Urothelium cell line (cell line): ENCODE data around the gene CDC26.
A peak's percentile ranks its signal among the peaks of the same experiment; 100 is the strongest.

Experiments used
- DNase-seq: peaks from one replicate; pipeline ENCODE4 v3.0.0; 2011; ENCODE audit warnings: low spot score, mixed read lengths
- FAIRE-seq: peaks from 2 replicates; lab custom pipeline; 2011; peaks lifted over from hg19 to GRCh38; lab: Jason Lieb, UNC

CDC26 gene

DNA sequence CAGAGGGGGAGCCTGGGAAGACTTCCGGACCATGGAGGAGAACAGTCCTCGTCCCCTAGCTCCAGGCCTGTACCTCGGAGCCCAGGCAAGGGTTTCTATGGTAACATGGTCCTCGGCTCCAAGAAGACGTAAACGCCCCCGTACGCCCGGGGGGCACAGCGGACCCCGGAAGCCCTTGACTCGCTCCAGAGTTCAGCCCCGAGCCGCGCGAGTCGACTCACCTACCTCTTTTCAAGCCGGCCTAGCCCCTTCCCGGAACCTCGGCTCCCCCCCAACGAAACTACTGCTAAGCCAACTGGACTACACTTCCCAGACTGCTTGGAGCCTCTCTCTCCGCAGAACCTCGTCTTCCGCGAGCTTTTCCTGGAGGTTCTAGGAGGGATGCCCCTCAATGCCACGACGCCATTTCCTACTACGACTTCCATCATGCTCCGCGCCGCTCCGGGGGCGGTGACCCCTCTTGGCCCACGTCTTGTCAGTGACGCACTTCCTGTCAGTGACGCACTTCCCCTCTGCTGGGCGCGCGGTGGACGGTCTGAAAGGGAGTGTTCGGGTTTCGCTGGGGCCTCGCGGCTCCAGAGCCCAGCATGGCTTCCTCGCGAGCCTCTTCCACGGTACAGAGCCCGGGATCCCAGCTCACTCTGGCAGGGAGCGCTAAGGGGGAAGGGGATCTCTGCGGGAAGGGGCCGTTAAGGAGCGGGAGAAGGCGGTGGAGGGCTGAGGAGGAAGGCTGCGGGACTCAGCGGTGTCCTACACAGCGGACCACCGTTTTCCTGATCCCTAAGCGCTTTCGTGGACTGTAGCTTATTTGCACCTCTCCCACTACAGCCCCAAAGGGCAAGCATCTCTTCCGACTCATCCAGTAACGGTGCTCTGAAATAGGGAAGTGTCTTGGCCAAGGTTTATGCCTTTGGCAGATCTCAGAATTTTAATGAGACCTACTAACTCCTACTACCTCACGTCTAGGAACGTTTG lies at the start of gene CDC26, which contains the start of gene PRPF4:
CDC26 (minus strand) TSS at position 416 of the 975 bp plus-strand sequence. CDS start 3,065 bp downstream, outside the sequence.
PRPF4 (plus strand) TSS at position 502 of the 975 bp plus-strand sequence; CDS start at position 588, 86 bp downstream.
- peak; percentile 73 for FAIRE-seq
- peak; percentile 96 for DNase-seq

- FAIRE-seq = no peak
- DNase-seq = no peak
Observed at GRCh38 chr9:113322671-113323070, 47.3 kb upstream of the CDC26 start.

DNA sequence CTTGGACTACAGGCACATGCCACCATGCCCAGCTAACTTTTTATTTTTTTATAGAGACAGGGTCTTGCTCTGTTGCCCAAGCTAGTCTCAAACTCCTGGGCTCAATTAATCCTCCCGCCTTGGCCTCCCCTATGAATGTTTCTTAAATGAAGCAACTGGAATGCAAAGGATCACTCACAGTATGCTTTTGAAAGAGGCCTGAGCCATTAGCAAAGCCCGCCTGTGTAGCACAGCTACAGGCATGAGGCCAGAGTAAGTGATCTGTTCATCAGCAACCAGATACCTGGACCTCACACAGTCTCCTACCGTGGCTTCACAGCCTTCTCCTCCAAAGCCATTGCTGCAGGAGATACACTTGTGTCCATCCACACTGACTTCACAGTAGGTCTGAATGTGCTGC lies 44.7 kb upstream of the CDC26 start:
- DNase-seq (no peak), FAIRE-seq (no peak)

GRCh38 chr9:113319054-113319453 lies 43.7 kb upstream of the CDC26 start:
- FAIRE-seq (no peak), DNase-seq (no peak)

DNA sequence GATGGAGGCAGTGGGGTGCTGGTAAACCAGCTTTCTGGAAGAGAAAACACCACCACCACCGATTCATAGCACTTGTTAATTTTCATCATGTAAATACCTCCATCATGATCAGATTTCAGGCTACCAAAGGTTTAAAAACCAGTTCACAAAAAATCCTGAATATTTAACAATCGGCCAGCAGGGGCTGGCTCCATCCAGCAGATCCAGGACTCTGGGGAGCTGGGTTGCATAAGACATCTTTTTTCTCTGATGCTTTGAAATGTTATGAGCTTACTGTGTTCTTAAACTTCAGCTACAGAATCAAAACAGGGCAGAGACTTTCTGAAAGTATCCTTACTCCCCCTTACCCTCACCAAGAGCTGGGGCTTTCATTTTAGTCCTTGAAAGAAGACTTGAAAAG lies 42.4 kb upstream of the CDC26 start:
- FAIRE-seq (no peak), DNase-seq (no peak)

- DNase-seq (no peak), FAIRE-seq (no peak)
Observed at GRCh38 chr9:113316030-113316429, 40.7 kb upstream of the CDC26 start.

- FAIRE-seq = no peak
- DNase-seq = no peak
Observed at GRCh38 chr9:113315231-113315630, 39.9 kb upstream of the CDC26 start.

- FAIRE-seq (no peak), DNase-seq (no peak)
Observed at GRCh38 chr9:113313261-113313660, 37.9 kb upstream of the CDC26 start.

- DNase-seq (no peak), FAIRE-seq (no peak)
Observed at GRCh38 chr9:113311961-113312360, 36.6 kb upstream of the CDC26 start.

GRCh38 chr9:113310538-113310937 lies 35.2 kb upstream of the CDC26 start:
- FAIRE-seq (no peak), DNase-seq (no peak)

DNA sequence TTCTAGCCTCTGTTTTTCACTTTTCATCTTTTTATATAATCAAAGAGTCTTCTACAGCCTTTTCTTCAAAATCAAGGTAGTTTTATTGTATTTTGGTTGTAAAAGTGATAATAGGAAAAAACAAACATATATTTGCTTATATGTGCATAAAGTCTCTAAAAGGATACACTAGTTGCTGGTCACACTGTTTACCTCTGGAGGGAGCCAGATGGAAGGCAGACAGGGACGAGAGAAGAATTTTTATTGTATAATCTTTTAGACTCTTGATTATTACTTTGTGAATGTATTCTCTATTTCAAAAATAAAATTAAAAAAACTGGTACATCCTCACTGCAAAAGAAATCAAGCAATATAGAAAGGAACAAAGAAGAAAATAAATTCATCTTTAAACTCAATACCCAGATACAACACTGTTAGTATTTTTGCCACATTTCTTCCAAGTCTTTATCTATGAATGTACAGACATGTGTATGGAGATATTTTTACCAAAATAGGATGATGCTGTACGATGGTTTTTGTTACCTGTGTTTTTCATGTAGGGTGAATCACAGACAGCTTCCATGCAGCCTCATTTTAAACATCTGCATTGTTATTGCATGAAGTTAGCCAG lies 33.9 kb upstream of the CDC26 start:
- DNase-seq (peak; percentile 23), FAIRE-seq (no peak)

DNA sequence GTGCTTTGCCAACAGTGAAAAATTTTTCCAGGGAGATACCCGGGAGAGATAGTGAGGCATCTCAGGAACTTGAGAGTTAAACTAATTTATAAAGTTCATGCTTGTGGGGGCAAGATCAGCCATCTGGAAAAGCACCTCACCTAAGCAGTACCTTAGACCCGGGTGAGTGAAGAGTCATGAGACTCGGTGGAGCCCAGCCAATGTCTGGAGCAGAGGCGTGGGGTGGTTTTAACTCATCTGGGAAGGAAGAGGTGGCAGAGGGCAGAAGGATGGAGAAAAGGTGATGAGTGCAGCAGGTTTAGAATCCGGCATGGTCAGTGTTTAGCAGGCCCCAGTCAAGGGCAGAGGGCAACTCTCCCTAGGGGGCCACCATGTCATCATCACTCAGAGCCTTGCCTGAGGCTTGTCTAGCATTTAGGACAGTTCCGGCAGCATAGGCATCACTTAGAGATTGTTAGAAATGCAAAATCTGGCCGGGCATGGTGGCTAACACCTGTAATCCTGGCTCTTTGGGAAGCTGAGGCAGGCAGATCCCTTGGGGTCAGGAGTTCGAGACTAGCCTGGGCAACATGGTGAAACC lies 32.1 kb upstream of the CDC26 start:
- DNase-seq (no peak), FAIRE-seq (no peak)

- FAIRE-seq (no peak), DNase-seq (no peak)
Observed at GRCh38 chr9:113306566-113306965, 31.2 kb upstream of the CDC26 start.

GRCh38 chr9:113302792-113303418 lies 27.5 kb upstream of the CDC26 start, which contains the start of gene RNF183:
RNF183 (minus strand) TSS chr9:113303376; CDS start chr9:113298184, 5,192 bp downstream.
- no peak for DNase-seq
- FAIRE-seq = no peak

- no peak for FAIRE-seq
- no peak for DNase-seq
Observed at GRCh38 chr9:113301548-113301947, 26.2 kb upstream of the CDC26 start.

DNA sequence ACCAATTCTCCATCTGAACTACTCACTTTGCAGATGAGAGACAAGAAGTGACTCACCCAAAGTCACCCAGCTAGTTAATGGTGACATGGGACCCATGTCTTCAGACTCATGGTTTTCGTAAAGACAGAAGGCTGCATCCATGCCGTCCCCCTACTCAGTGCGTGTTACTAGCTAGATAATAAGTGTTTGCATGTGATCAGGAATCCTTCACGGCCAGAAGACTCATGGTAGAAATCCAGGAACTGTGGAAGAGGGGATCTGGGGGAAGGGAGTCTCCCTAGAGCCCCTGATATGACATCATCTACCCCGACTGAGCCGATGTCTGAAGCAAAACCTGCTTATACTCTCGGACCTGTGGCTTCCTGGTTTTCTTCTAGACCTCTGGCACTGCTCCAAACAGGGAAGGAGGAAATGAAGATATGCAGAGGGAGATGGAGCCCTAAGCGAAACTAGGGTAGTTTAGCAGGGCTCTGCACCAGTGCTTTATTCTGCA lies 24.5 kb upstream of the CDC26 start:
- FAIRE-seq (no peak), DNase-seq (no peak)

GRCh38 chr9:113298924-113299770 lies 23.8 kb upstream of the CDC26 start:
- no peak for FAIRE-seq
- DNase-seq = no peak

GRCh38 chr9:113298311-113298710 lies 22.9 kb upstream of the CDC26 start:
- FAIRE-seq (no peak), DNase-seq (no peak)

- FAIRE-seq (no peak), DNase-seq (no peak)
Observed at GRCh38 chr9:113296796-113297558, 21.6 kb upstream of the CDC26 start.
